Hematopoietic multipotent progenitor cell treated with erythropoietin and hydrocortisone succinate and interleukin-3 and kit ligand, for 8 days (in vitro differentiated cells): ENCODE data around the gene CRLF1.

Source experiments
- DNase-seq: peaks from one replicate; pipeline ENCODE4 v3.0.0-alpha.2; 2015

Gene CRLF1

DNA sequence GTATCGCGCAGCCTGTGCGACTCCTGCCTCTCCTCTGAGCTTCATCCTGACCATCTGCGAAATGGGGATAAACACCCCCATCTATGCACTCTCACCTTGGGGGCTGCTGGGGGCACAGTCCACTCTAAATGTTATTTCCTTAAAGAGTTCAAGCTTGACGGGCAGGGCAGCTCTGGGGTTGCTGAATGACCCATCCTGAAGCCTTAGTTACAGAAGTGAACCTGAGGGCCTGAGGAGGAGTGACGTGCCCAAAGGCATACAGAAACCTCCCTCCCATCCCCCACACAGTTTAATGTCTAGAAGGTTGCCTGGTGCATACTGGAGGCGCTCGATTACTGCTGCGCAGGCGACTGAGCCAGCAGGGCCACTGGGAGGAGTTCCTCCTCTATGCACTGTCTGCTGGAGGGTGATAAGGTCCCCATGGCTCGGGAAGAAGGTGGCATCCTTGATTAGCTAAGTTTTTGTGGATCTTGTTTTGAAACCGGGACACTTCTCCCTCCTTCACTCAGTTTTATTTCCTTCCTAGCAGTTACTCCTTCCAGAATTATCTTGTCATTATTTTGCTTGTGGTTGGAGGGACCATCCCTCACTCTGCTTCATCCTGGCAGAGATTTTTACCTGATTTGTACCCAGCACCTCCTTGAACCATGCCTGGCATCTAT, 62.7 kb downstream of the CRLF1 start:
- peak; percentile 100 for DNase-seq
